WTC11 (cell line): ENCODE results near the gene CNTFR. TPM values are rescaled to one million over a fixed set of nuclear protein-coding genes. Genes with fewer than 3 reads are reported as not detected.

Source experiments
- ATAC-seq: fragments of 200-7000 bp; cut with Tn5 transposase; 2 replicates; pipeline ENCODE4 v1.10.0; 2021; ENCODE audit warnings: mild to moderate bottlenecking, moderate library complexity
- CTCF ChIA-PET: fragments of 300-600 bp; sonication (Branson Sonifier 250); formaldehyde crosslinking; loops from one replicate; lab custom pipeline; 2021; ENCODE audit warnings: antibody characterized with exemption; lab: Charles Lee
- POLR2A ChIA-PET: fragments of 350-600 bp; sonication (Branson Sonifier 250); formaldehyde crosslinking; loops from one replicate; lab custom pipeline; 2021; ENCODE audit warnings: antibody characterized with exemption; lab: Charles Lee
- DNase-seq: peaks from one replicate; pipeline ENCODE4 v3.0.0; 2021; ENCODE audit warnings: low spot score
- H3K27ac Mint-ChIP-seq: 2 replicates; pipeline ENCODE4 v1.8.0; 2021; ENCODE audit warnings: mixed read lengths
- H3K27me3 Mint-ChIP-seq: 2 replicates; pipeline ENCODE4 v1.8.0; 2021; ENCODE audit warnings: low read depth, mild to moderate bottlenecking, moderate library complexity, mixed read lengths
- H3K36me3 Mint-ChIP-seq: 2 replicates; pipeline ENCODE4 v1.8.0; 2021; ENCODE audit warnings: mixed read lengths
- H3K4me1 Mint-ChIP-seq: 2 replicates; pipeline ENCODE4 v1.8.0; 2022; ENCODE audit warnings: mixed read lengths
- H3K4me3 Mint-ChIP-seq: 2 replicates; pipeline ENCODE4 v1.8.0; 2021; ENCODE audit warnings: mild to moderate bottlenecking, moderate library complexity, mixed read lengths
- H3K9me3 Mint-ChIP-seq: 2 replicates; pipeline ENCODE4 v1.8.0; 2021; ENCODE audit warnings: mixed read lengths
- ARID4B ChIP-seq: sonication (generic); formaldehyde crosslinking; IDR thresholded peaks from 2 replicates; pipeline ENCODE4 v1.8.0; 2023; ENCODE audit warnings: missing genetic modification reagents, mild to moderate bottlenecking, borderline replicate concordance
- ATF3 ChIP-seq: sonication (generic); formaldehyde crosslinking; conservative IDR thresholded peaks from 2 replicates; pipeline ENCODE4 v1.8.1; 2022; ENCODE audit warnings: mild to moderate bottlenecking, missing genetic modification reagents
- E2F1 ChIP-seq: sonication (generic); formaldehyde crosslinking; IDR thresholded peaks from 2 replicates; pipeline ENCODE4 v1.8.0; 2022; ENCODE audit warnings: mild to moderate bottlenecking, missing genetic modification reagents
- E2F4 ChIP-seq: sonication (generic); formaldehyde crosslinking; IDR thresholded peaks from 2 replicates; pipeline ENCODE4 v1.8.1; 2022; ENCODE audit warnings: low read depth, mild to moderate bottlenecking, moderate library complexity, missing genetic modification reagents, borderline replicate concordance
- FOXP1 ChIP-seq: sonication (generic); formaldehyde crosslinking; IDR thresholded peaks from 2 replicates; pipeline ENCODE4 v1.8.0; 2022; ENCODE audit warnings: missing genetic modification reagents, mild to moderate bottlenecking, moderate library complexity, borderline replicate concordance
- USF2 ChIP-seq: sonication (generic); formaldehyde crosslinking; IDR thresholded peaks from 2 replicates; pipeline ENCODE4 v1.8.1; 2023; ENCODE audit warnings: mild to moderate bottlenecking, missing genetic modification reagents, moderate library complexity
- ZNF232 ChIP-seq: sonication (generic); formaldehyde crosslinking; IDR thresholded peaks from 2 replicates; pipeline ENCODE4 v1.8.0; 2022; ENCODE audit warnings: mild to moderate bottlenecking, missing genetic modification reagents
- ZNF281 ChIP-seq: sonication (generic); formaldehyde crosslinking; IDR thresholded peaks from 2 replicates; pipeline ENCODE4 v1.8.0; 2023; ENCODE audit warnings: mild to moderate bottlenecking, missing genetic modification reagents
- total RNA-seq: library from RNA; stranded (reverse); gene quantifications from 3 replicates; pipeline ENCODE4 v1.2.3, GENCODE V29; 2021

CNTFR gene
- total RNA-seq, 1 experiment from 2014 or later: 18.0 TPM

- TF ChIP-seq E2F1 (CRISPR knock-in tag) (0 out of 2 replicates have a peak, but pooled peaks have one; percentile 33), ARID4B (CRISPR knock-in tag) (peak; percentile 86)
These were observed 48.0 kb upstream of the CNTFR start, which contains the start of gene SIGMAR1 (continued) for GRCh38 chr9:34637356-34638137.

- DNase-seq (no peak), ATAC-seq (no peak)
- Mint-ChIP-seq H3K36me3 (peaks cover 4% of the 10 kb centered on the region), H3K27me3 (peaks cover 18% of the 10 kb centered on the region), H3K9me3 (no peaks in the 10 kb centered on the region), H3K4me1 (peaks cover 22% of the 10 kb centered on the region), H3K27ac (no peak overlapping the region), H3K4me3 (peak overlapping the region; percentile 83)
- ChIA-PET CTCF (interaction anchor here (0.7 to 6.7 kb wide), 16 partner anchors 8 to 233 kb away, joined by 3 to 94 read pairs (median 8); partner anchors contain the start of genes ARID3C, CCL27, DCTN3 and GALT), POLR2A (interaction anchor here (1.5 to 2.1 kb wide), 4 partner anchors 10 to 28 kb away, joined by 5 to 25 read pairs (median 6); partner anchors contain the start of genes DCTN3, GALT and IL11RA)
- 0 out of 2 replicates have a peak, but pooled peaks have one; percentile 53 for TF ChIP-seq USF2 (CRISPR knock-in tag)
- TF ChIP-seq ATF3 (CRISPR knock-in tag): no peak
- peak; percentile 66 for TF ChIP-seq ZNF281 (CRISPR knock-in tag)
These were observed 47.3 kb upstream of the CNTFR start for GRCh38 chr9:34636791-34637355.

GRCh38 chr9:34635556-34635955, 46.0 kb upstream of the CNTFR start:
- ATAC-seq (no peak), DNase-seq (no peak)
- Mint-ChIP-seq H3K36me3 (peaks cover 4% of the 10 kb centered on the region), H3K27me3 (peaks cover 31% of the 10 kb centered on the region), H3K9me3 (no peaks in the 10 kb centered on the region), H3K4me3 (peak overlapping the region; percentile 83), H3K4me1 (peaks cover 25% of the 10 kb centered on the region), H3K27ac (no peak overlapping the region)
- ChIA-PET POLR2A (no interaction called here), CTCF (interaction anchor here (0.5 to 6.7 kb wide), 9 partner anchors 10 to 232 kb away, joined by 3 to 94 read pairs (median 7); partner anchors contain the start of genes GALT and RPP25L)
- TF ChIP-seq ZNF232 (CRISPR knock-in tag) (no peak), E2F4 (no peak), FOXP1 (CRISPR knock-in tag) (0 out of 2 replicates have a peak, but pooled peaks have one; percentile 31)
